GM19328 (cell line): ENCODE results near the gene ANKRD29.
"Not testable (repeated sequence)": the region's sequence is repeated elsewhere in the genome, so short reads cannot be mapped to it uniquely, and the experiment has no call there.

Experiments used
- ATAC-seq: cut with Tn5 transposase; IDR thresholded peaks from one replicate; pipeline ENCODE4 v1.9.1; 2021; ENCODE audit warnings: mild to moderate bottlenecking, moderate library complexity; ENCODE audit not compliant: unreplicated experiment

ANKRD29 gene

GRCh38 chr18:23584019-23584983 lies 78.4 kb downstream of the ANKRD29 start:
- ATAC-seq, result no peak

GRCh38 chr18:23583071-23583865 lies 79.4 kb downstream of the ANKRD29 start:
- ATAC-seq, result no peak

GRCh38 chr18:23580677-23581367 lies 81.9 kb downstream of the ANKRD29 start:
- ATAC-seq, result no peak

- no peak for ATAC-seq
Measured at GRCh38 chr18:23578891-23579653, 83.6 kb downstream of the ANKRD29 start.

- no peak for ATAC-seq
Measured at GRCh38 chr18:23578067-23578701, 84.5 kb downstream of the ANKRD29 start.

GRCh38 chr18:23577521-23577920 lies 85.2 kb downstream of the ANKRD29 start:
- not testable (repeated sequence) for ATAC-seq

- no peak for ATAC-seq
Measured at GRCh38 chr18:23575309-23575651, 87.4 kb downstream of the ANKRD29 start.

GRCh38 chr18:23574611-23575308 lies 88.0 kb downstream of the ANKRD29 start:
- no peak for ATAC-seq

- ATAC-seq, result no peak
Measured at GRCh38 chr18:23573626-23574431, 88.9 kb downstream of the ANKRD29 start.

- no peak for ATAC-seq
Measured at GRCh38 chr18:23573020-23573419, 89.7 kb downstream of the ANKRD29 start.

- ATAC-seq, result no peak
Measured at GRCh38 chr18:23572570-23572969, 90.1 kb downstream of the ANKRD29 start.

- no peak for ATAC-seq
Measured at GRCh38 chr18:23572012-23572411, 90.7 kb downstream of the ANKRD29 start.

- ATAC-seq, result no peak
Measured at GRCh38 chr18:23570912-23571504, 91.7 kb downstream of the ANKRD29 start.

- ATAC-seq, result no peak
Measured at GRCh38 chr18:23569299-23570063, 93.2 kb downstream of the ANKRD29 start.

GRCh38 chr18:23568281-23569138 lies 94.2 kb downstream of the ANKRD29 start:
- no peak for ATAC-seq

- no peak for ATAC-seq
Measured at GRCh38 chr18:23567671-23568070, 95.0 kb downstream of the ANKRD29 start.
